ENCODE results near the gene RTKN2.

- no peak for TF ChIP-seq CTCF (IDR thresholded peaks at IDR 0.05)
- no peak for TF ChIP-seq SIN3A (IDR thresholded peaks at IDR 0.05; ENCODE audit: borderline replicate concordance, insufficient read depth, low read depth, low read length)
Measured at GRCh38 chr10:62231805-62232204, 36.8 kb downstream of the RTKN2 start.

Measured in Panc1 (cell line).